NCI-H2196 (cell line): ENCODE results near the gene TMEM234.

Source experiments
- DNase-seq: peaks from one replicate; lab custom pipeline; 2025; ENCODE audit not compliant: unreplicated experiment; lab: John Stamatoyannopoulos, UW

Gene TMEM234

GRCh38 chr1:32240140-32240951, 18.2 kb upstream of the TMEM234 start:
- DNase-seq: peak; percentile 92

- no peak for DNase-seq
Measured at GRCh38 chr1:32239790-32240139, 17.6 kb upstream of the TMEM234 start.

GRCh38 chr1:32239337-32239736, 17.2 kb upstream of the TMEM234 start:
- peak; percentile 55 for DNase-seq

- no peak for DNase-seq
Measured at GRCh38 chr1:32234792-32235191, 12.6 kb upstream of the TMEM234 start.

GRCh38 chr1:32232558-32233304, 10.6 kb upstream of the TMEM234 start:
- no peak for DNase-seq

- DNase-seq: no peak
Measured at GRCh38 chr1:32231843-32232432, 9.8 kb upstream of the TMEM234 start.

GRCh38 chr1:32228771-32229170, 6.6 kb upstream of the TMEM234 start:
- no peak for DNase-seq

GRCh38 chr1:32224285-32224684, 2.1 kb upstream of the TMEM234 start:
- no peak for DNase-seq

GRCh38 chr1:32223683-32224082, 1.5 kb upstream of the TMEM234 start:
- DNase-seq: no peak

GRCh38 chr1:32221581-32221979, 573 bp downstream of the TMEM234 start:
- DNase-seq: no peak

- peak; percentile 39 for DNase-seq
Measured at GRCh38 chr1:32220746-32221580, 1.2 kb downstream of the TMEM234 start.

- no peak for DNase-seq
Measured at GRCh38 chr1:32219022-32219421, 3.1 kb downstream of the TMEM234 start.

GRCh38 chr1:32216566-32216965, 5.6 kb downstream of the TMEM234 start:
- DNase-seq: no peak

GRCh38 chr1:32215629-32216480, 6.3 kb downstream of the TMEM234 start:
- peak; percentile 84 for DNase-seq

GRCh38 chr1:32208891-32209328, 13.2 kb downstream of the TMEM234 start, which contains the start of gene DCDC2B:
DCDC2B (plus strand) TSS chr1:32209089; CDS start chr1:32209094, 5 bp downstream.
- DNase-seq: peak; percentile 97

- DNase-seq: no peak
Measured at GRCh38 chr1:32208469-32208868, 13.7 kb downstream of the TMEM234 start.

GRCh38 chr1:32205401-32206370, 16.5 kb downstream of the TMEM234 start, which contains the start of gene IQCC:
IQCC (plus strand) TSS chr1:32205671; CDS start chr1:32205682, 11 bp downstream.
- peak; percentile 95 for DNase-seq

GRCh38 chr1:32204943-32205361, 17.2 kb downstream of the TMEM234 start:
- DNase-seq: no peak
